Left hindlimb (tissue), 1 donor: Measurements from ENCODE around the gene SERTAD2.

Experiments used
- DNase-seq: peaks from one replicate; pipeline ENCODE4 v3.0.0-alpha.2; 2018

Gene SERTAD2

DNA sequence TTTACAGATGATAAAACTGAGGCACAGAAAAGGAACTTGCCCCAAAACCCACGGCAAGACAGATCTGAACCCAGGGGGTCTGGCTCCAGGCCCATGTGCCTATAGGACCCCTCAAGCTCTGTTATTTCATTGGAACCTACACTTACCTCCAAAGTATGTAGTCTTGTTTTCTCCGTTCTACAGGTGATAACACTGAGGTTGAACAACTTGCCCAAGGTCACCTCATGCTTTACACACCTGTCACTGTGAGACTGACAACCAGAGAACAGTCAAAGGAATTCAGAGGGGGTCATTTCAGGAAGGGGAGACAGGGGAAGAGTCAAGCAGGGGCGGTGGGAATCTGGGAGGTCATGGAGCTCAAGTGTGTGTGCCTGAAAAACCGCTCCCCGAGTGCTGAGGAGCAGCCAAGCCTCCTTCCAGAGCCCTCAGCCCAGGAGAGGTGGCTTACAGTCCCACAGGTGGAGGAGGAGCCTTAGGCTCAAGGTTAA is 47.7 kb downstream of the SERTAD2 start:
- no peak for DNase-seq

DNA sequence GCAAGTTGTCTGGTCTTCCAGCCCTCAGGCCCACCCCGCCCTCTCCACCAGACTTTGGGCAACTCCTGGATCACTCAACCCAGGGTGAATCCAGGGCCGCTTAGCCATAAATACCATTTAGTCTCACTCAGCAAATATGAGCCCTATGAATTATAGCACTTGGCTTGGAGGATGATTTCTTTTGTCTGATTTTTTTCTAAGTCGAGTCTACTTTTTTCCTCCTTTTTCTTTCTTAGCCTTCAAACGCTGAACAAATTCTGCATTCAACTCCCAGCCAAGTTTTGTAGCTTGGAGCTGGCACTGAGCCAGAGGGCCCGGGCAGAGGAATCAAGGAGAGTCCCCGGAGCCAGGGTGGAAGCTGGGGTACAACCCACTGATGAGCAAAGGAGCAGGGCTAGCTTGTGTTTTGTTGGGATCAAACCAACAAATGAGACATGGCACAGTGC is 48.7 kb downstream of the SERTAD2 start:
- no peak for DNase-seq

DNA sequence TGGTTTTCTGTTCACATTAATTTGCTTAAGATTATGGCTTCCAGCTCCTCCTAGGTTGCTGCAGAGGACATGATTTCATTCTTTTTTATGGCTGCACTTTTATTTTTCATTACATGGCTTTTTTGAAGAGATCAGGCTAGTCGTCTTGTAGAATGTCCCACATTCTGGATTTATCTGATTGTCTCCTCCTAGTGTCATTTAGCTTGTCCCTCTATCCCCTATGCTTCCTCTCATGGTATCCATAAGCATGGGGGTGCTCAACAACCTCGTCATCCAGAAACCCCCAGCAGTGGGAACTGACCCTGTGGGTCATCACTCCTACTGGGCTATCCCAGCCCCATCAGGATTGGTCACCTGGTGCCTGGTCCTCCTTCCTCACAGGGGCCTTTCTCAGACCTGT is 49.6 kb downstream of the SERTAD2 start:
- DNase-seq, result no peak

DNA sequence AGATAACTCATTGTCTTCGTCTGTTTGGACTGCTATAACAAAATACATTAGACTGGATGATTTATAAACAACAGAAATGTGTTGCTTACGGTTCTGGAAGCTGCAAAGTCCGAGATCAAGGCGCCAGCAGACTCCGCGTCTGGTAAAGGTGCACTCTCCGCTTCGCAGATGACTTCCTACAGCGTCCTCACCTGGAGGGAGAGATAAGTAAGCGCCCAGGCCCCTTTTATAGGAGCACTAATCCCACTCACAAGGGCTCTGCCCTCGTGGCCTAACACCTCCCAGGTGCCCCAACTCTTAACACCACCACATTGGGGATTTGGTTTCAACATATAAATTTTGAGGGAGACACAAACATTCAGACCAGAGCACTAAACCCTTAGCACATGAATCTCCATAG is 51.3 kb downstream of the SERTAD2 start:
- DNase-seq, result no peak

- DNase-seq, result no peak
These were observed 51.8 kb downstream of the SERTAD2 start for GRCh38 chr2:64601785-64602391.

GRCh38 chr2:64601034-64601754 is 52.5 kb downstream of the SERTAD2 start:
- no peak for DNase-seq

DNA sequence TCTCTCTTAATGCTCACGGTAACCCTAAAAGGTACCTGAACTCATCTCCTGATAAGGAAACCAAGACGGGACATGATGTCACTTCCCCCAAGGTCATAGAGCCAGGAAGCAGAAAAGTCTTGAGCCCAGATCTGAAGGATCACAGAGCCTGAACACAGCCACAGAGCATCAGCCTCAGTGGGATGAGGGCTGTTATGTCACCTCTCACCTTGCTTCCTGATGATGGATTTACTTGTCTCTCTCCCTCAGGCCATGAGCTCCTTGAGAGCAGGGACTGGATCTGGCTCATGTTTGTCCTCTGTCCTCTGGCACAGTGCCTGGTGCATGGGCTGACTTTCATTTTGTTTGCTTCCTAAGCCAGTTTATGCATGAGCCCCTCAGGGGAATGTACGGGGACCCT is 54.2 kb downstream of the SERTAD2 start:
- DNase-seq, result no peak

- no peak for DNase-seq
These were observed 55.5 kb downstream of the SERTAD2 start for GRCh38 chr2:64598226-64598625.

DNA sequence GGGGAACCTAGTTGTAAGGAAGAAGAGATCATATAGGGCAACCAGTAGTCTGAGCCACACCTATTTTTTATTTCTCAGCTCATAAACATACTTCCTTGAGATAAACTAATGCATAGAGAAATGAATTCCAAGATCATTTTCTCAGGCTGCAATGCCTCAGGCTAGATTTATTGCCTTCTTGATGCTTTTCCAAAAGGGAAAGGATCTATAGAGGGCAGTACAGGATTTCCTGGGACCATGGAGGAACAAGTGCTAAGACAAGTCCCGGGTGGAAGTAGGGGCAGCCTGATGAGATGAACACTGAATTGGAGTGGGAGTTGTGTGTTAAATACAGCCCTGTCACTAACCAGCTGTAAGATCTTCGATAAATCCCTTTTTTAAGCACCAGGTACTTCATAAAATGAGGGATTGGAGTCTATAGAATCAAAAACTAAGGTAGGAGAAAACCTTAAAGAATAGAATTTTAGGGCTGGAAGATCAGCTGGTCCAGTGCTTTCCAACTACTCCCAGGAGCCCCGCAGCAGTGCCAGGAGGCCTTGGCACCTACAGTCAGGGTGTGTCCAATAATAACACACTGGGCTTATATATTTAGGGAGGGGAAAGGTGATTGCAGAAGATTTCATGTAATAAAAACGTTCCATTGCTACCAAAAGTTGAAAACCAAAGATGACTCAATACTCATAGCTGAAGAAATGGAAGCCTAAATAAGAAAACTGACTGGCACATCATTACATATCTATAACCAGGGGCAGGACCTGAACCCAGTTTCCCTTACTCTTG is 58.1 kb downstream of the SERTAD2 start:
- no peak for DNase-seq

GRCh38 chr2:64594226-64594989 is 59.3 kb downstream of the SERTAD2 start:
- DNase-seq, result no peak

- no peak for DNase-seq
These were observed 60.6 kb downstream of the SERTAD2 start for GRCh38 chr2:64593035-64593655.

GRCh38 chr2:64591188-64591587 is 62.5 kb downstream of the SERTAD2 start:
- no peak for DNase-seq

DNA sequence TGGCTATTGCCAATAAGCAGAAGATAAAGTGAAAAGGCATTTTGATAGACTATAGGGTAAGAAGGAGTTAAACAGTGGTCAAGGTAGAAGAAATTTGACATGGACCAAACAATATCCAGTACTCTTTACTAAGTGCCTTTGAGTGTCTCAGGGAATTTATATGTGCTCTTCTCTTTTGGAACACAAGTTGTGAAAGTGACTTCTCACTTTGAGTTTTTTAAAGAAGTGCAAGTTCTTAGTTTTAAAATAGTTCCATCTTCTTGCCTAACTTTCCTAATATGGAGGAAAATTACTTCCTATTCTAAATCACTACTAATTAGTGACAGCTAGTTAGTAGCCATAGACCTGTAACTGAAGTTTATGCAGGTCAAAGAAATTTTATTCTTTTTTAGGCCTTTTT is 66.2 kb downstream of the SERTAD2 start:
- no peak for DNase-seq

DNA sequence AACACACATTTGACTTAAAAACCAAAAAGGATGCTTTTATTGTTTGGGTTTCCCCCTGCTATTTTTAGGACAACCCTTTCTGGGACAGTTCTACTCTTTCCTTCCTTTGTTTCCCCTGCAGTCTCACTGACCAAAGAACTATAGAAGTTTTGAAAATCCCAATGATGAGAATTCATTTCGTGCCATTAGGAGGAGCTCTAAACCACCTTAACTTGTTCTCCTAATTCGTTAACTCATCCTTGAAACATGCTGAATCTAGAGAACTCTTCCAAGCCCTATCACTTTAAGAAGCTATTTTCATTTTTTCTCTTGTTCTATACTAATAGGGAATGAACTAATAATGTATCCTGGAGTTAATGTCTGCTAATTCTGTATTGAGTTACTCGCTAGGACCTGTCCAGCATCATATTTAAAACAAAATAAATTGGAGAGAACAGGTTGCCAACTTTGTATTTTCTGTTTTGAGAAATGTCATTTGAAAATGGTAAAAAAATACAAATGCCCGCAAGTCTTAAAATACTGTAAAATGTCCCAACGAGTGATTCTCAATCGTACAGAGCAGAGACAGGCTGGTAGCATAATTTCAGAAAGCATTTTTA is 66.7 kb downstream of the SERTAD2 start:
- no peak for DNase-seq

DNA sequence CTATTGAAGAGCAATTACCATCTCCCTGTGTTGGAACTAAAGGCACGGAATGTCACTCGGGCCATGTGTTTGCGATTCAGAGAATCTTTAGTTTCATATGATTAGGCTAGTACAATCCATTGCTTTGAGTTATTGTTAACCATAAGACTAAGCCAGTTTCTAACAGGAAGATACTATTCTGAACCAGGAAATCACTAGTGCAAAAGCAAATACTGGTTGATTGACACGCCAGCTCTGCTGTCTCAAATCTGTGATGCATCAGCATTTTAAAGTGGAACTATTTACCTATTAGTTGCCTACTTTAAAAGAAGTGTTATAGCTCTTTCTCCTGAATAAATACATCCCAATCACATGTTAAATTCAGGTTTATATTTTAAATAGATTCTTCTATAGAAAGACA is 67.7 kb downstream of the SERTAD2 start:
- no peak for DNase-seq

- DNase-seq, result no peak
These were observed 70.9 kb downstream of the SERTAD2 start for GRCh38 chr2:64582774-64583340.

- no peak for DNase-seq
These were observed 71.8 kb downstream of the SERTAD2 start for GRCh38 chr2:64581777-64582539.
